SK-N-SH (cell line): Measurements from ENCODE around the gene DBH. TPM values are rescaled to one million over a fixed set of nuclear protein-coding genes. Genes with fewer than 3 reads are reported as not detected.
A peak's percentile ranks its signal among the peaks of the same experiment; 100 is the strongest.

ENCODE experiments used
- CTCF ChIA-PET: fragments of 300-600, 350-600 bp; formaldehyde crosslinking; extraction: SDS; loops from one replicate; lab custom pipeline; 2021; lab: Yijun Ruan, JAX
- POLR2A ChIA-PET: fragments of 350-600 bp; sonication (Branson Sonifier 250); formaldehyde crosslinking; extraction: SDS; loops from one replicate; lab custom pipeline; 2020; ENCODE audit warnings: antibody characterized with exemption, inconsistent platforms; lab: Yijun Ruan, JAX
- DNase-seq: peaks from one replicate; pipeline ENCODE4 v3.0.0; 2012
- H2AFZ ChIP-seq: fragments of 200-600 bp; sonication (generic); 2 replicates; pipeline ENCODE4 v1.8.1; 2016; ENCODE audit warnings: antibody characterized with exemption, mild to moderate bottlenecking, low read depth
- H3F3A ChIP-seq: fragments of 200-600 bp; sonication (generic); replicated peaks from 2 replicates; pipeline ENCODE3; 2016; ENCODE audit warnings: antibody characterized with exemption, mild to moderate bottlenecking; ENCODE audit not compliant: insufficient read depth
- H3K27ac ChIP-seq, 2 experiments: fragments of 200-500 bp in 1 of 2; fragments of 200-600 bp in 1 of 2; sonication (Bioruptor generic) in 1 of 2; sonication (generic), shearing (Covaris generic) in 1 of 2; 2 replicates each; pipeline versions ENCODE4 v1.5.1 to v1.6.1; 2014 to 2016; ENCODE audit warnings: low read depth in 2 of 2, inconsistent platforms in 1 of 2, low read length in 1 of 2, mild to moderate bottlenecking in 1 of 2, mixed read lengths in 1 of 2
- H3K27me3 ChIP-seq: fragments of 200-600 bp; sonication (generic), shearing (Covaris generic); 2 replicates; pipeline ENCODE4 v1.6.1; 2016; ENCODE audit warnings: mixed run types; ENCODE audit not compliant: insufficient read depth
- H3K36me3 ChIP-seq, 2 experiments: fragments of 200-500 bp in 1 of 2; fragments of 200-600 bp in 1 of 2; sonication (Bioruptor generic) in 1 of 2; sonication (generic) in 1 of 2; replicated peaks in 1 of 2; 2 replicates each; pipeline versions ENCODE3 to v1.5.1; 2014 to 2016; ENCODE audit warnings: low read length in 1 of 2, mild to moderate bottlenecking in 1 of 2; ENCODE audit not compliant: insufficient read depth in 2 of 2, control insufficient read depth in 1 of 2
- H3K4me1 ChIP-seq, 2 experiments: fragments of 200-500 bp in 1 of 2; fragments of 200-600 bp in 1 of 2; sonication (Bioruptor generic) in 1 of 2; sonication (generic), shearing (Covaris generic) in 1 of 2; 2 replicates each; pipeline versions ENCODE4 v1.5.1 to v1.6.1; 2014 to 2016; ENCODE audit warnings: low read depth in 1 of 2, low read length in 1 of 2, mixed run types in 1 of 2; ENCODE audit not compliant: insufficient read depth in 2 of 2, control insufficient read depth in 1 of 2
- H3K4me2 ChIP-seq: fragments of 200-600 bp; sonication (generic), shearing (Covaris generic); 2 replicates; pipeline ENCODE4 v1.6.1; 2017; ENCODE audit warnings: mixed run types
- H3K4me3 ChIP-seq, 2 experiments: fragments of 200-500 bp in 1 of 2; fragments of 200-600 bp in 1 of 2; sonication (Bioruptor generic) in 1 of 2; sonication (generic), shearing (Covaris generic) in 1 of 2; 2 replicates each; pipeline versions ENCODE4 v1.5.1 to v1.8.1; 2014 to 2016; ENCODE audit warnings: low read depth in 2 of 2, inconsistent platforms in 1 of 2, low read length in 1 of 2, mild to moderate bottlenecking in 1 of 2, mixed read lengths in 1 of 2, moderate library complexity in 1 of 2
- H3K79me2 ChIP-seq: fragments of 200-600 bp; sonication (generic); 2 replicates; pipeline ENCODE4 v1.8.1; 2017; ENCODE audit warnings: mild to moderate bottlenecking; ENCODE audit not compliant: insufficient read depth
- H3K9ac ChIP-seq: fragments of 200-600 bp; sonication (generic); 2 replicates; pipeline ENCODE4 v1.6.1; 2017; ENCODE audit warnings: mixed run types
- H3K9me2 ChIP-seq: fragments of 200-600 bp; sonication (generic); 2 replicates; pipeline ENCODE4 v1.6.1; 2017; ENCODE audit warnings: mixed run types
- H3K9me3 ChIP-seq: fragments of 200-600 bp; sonication (generic); 2 replicates; pipeline ENCODE4 v1.6.1; 2017; ENCODE audit warnings: mixed run types, mild to moderate bottlenecking, moderate library complexity
- H4K20me1 ChIP-seq: fragments of 200-600 bp; sonication (generic); 2 replicates; pipeline ENCODE4 v1.6.1; 2017; ENCODE audit warnings: mild to moderate bottlenecking, mixed run types; ENCODE audit not compliant: insufficient read depth
- CHD2 ChIP-seq: fragments of 150-350 bp; IDR thresholded peaks from 2 replicates; pipeline ENCODE4 v1.6.1; 2018; ENCODE audit warnings: low read length; ENCODE audit not compliant: partially characterized antibody
- EP300 ChIP-seq, 2 experiments: IDR thresholded peaks; 2 replicates each; pipeline versions ENCODE4 v1.4.0 to v1.6.1; 2012; ENCODE audit warnings: borderline replicate concordance in 1 of 2, low read depth in 1 of 2, low read length in 1 of 2
- EZH2phosphoT487 ChIP-seq: fragments of 200-600 bp; sonication (generic); IDR thresholded peaks from 2 replicates; pipeline ENCODE4 v1.6.1; 2017; ENCODE audit warnings: low read depth, mixed run types, mild to moderate bottlenecking, antibody characterized with exemption, moderate library complexity, borderline replicate concordance
- FOSL2 ChIP-seq: IDR thresholded peaks from 2 replicates; pipeline ENCODE4 v1.4.0; 2012; ENCODE audit warnings: low read depth, mild to moderate bottlenecking, moderate library complexity, borderline replicate concordance
- FOXJ3 ChIP-seq: sonication (generic); formaldehyde crosslinking; IDR thresholded peaks from 2 replicates; pipeline ENCODE4 v1.5.1; 2020; ENCODE audit warnings: mild to moderate bottlenecking, missing genetic modification reagents
- GABPA ChIP-seq: IDR thresholded peaks from 2 replicates; pipeline ENCODE4 v1.4.0; 2012; ENCODE audit warnings: low read depth, mild to moderate bottlenecking
- GATA2 ChIP-seq: sonication (generic); formaldehyde crosslinking; IDR thresholded peaks from 2 replicates; pipeline ENCODE4 v1.5.0; 2020; ENCODE audit warnings: mild to moderate bottlenecking, missing genetic modification reagents
- IRF3 ChIP-seq: fragments of 150-350 bp; IDR thresholded peaks from 2 replicates; pipeline ENCODE4 v1.6.1; 2016; ENCODE audit warnings: mild to moderate bottlenecking, low read depth, low read length
- JUND ChIP-seq: IDR thresholded peaks from 2 replicates; pipeline ENCODE4 v1.4.0; 2012
- MEF2A ChIP-seq: IDR thresholded peaks from 2 replicates; pipeline ENCODE4 v1.4.0; 2012; ENCODE audit warnings: low read depth, borderline replicate concordance
- NFIC ChIP-seq: IDR thresholded peaks from 2 replicates; pipeline ENCODE4 v1.4.0; 2012; ENCODE audit warnings: borderline replicate concordance
- NRF1 ChIP-seq: IDR thresholded peaks from 2 replicates; pipeline ENCODE4 v1.6.1; 2012; ENCODE audit warnings: low read depth, mild to moderate bottlenecking, low read length
- POLR2AphosphoS5 ChIP-seq: IDR thresholded peaks from 2 replicates; pipeline ENCODE4 v1.6.1; 2012; ENCODE audit warnings: low read depth, low read length
- RAD21 ChIP-seq: IDR thresholded peaks from 2 replicates; pipeline ENCODE4 v1.6.1; 2012; ENCODE audit warnings: mild to moderate bottlenecking, low read length
- RFX5 ChIP-seq: IDR thresholded peaks from 2 replicates; pipeline ENCODE4 v1.6.1; 2012; ENCODE audit warnings: mild to moderate bottlenecking, improper control_type of control experiment, low read length
- SIN3A ChIP-seq: IDR thresholded peaks from 2 replicates; pipeline ENCODE4 v1.6.1; 2012; ENCODE audit warnings: low read depth, mild to moderate bottlenecking, low read length, moderate library complexity, borderline replicate concordance
- SMC3 ChIP-seq: IDR thresholded peaks from 2 replicates; pipeline ENCODE4 v1.6.1; 2012; ENCODE audit warnings: low read depth, low read length, improper control_type of control experiment
- TAF1 ChIP-seq: IDR thresholded peaks from 2 replicates; pipeline ENCODE4 v1.6.1; 2012; ENCODE audit warnings: low read depth, mild to moderate bottlenecking, low read length, moderate library complexity, borderline replicate concordance
- TCF12 ChIP-seq: IDR thresholded peaks from 2 replicates; pipeline ENCODE4 v1.4.0; 2012
- TEAD4 ChIP-seq: IDR thresholded peaks from 2 replicates; pipeline ENCODE4 v1.4.0; 2012; ENCODE audit warnings: mild to moderate bottlenecking, borderline replicate concordance; ENCODE audit not compliant: insufficient read depth
- USF2 ChIP-seq: fragments of 150-350 bp; IDR thresholded peaks from 2 replicates; pipeline ENCODE4 v1.6.1; 2017; ENCODE audit warnings: antibody characterized with exemption, low read length, low read depth, borderline replicate concordance
- YY1 ChIP-seq: IDR thresholded peaks from 2 replicates; pipeline ENCODE4 v1.4.0; 2012; ENCODE audit warnings: low read depth, mild to moderate bottlenecking
- WGBS: methylation state at CpG from one replicate; pipeline ENCODE4 v1.1.6; 2017; ENCODE audit warnings: low lambda C conversion rate; 5-methylcytosine and 5-hydroxymethylcytosine counted together
- polyA plus RNA-seq, 3 experiments: library from polyadenylated mRNA; depleted of rRNA; stranded (reverse); fragments of >200 nt; gene quantifications; 2 replicates each; pipeline ENCODE4 v1.2.3, GENCODE V29; 2012
- TF ChIP-seq, protein P1 (sequence below): IDR thresholded peaks from 2 replicates; pipeline ENCODE4 v1.4.0; 2012; ENCODE audit warnings: low read depth
- TF ChIP-seq, protein P2 (sequence below): IDR thresholded peaks from 2 replicates; pipeline ENCODE4 v1.4.0; 2012; ENCODE audit warnings: low read depth, borderline replicate concordance

The DBH gene
- polyA plus RNA-seq, 1 of the 3 experiments (the other 2 are of a cell fraction) = 0.92 TPM

DNA sequence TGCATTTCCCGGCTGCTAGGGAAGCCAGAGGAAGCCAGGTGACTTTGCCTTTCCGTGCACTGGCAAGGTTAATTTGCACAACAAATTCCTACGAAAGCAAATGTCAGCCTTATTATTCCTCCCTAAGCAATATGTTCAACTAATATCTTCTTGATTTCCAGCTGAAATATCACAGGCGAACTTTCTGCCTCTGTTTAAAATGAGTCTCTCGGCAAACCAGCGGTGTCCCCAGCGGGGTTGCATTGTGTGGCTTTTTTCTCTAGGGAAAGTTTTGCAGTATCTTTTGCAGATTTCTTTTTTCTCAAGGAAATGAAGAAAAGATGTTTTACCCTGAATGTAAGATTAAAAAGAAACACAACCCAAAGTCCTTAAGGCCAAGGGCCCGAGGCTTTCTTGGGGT lies 1.9 kb downstream of the DBH start:
- no peak for DNase-seq
- Histone ChIP-seq H3F3A (no peaks in the 10 kb centered on the region), H4K20me1 (no peaks in the 10 kb centered on the region), H3K9me3 (no peaks in the 10 kb centered on the region), H3K36me3 (peaks cover 0 to 4% of the 10 kb centered on the region in 2 experiments), H3K79me2 (no peaks in the 10 kb centered on the region), H2AFZ (no peak overlapping the region), H3K9me2 (no peaks in the 10 kb centered on the region), H3K9ac (no peak overlapping the region), H3K4me1 (peaks cover 0 to 71% of the 10 kb centered on the region in 2 experiments; a peak in 2 of 4 replicates), H3K4me3 (peak overlapping the region in 1 of 2 experiments; percentile 64; a peak in 2 of 4 replicates), H3K27me3 (peaks cover 48% of the 10 kb centered on the region), H3K4me2 (no peak overlapping the region), H3K27ac (peak overlapping the region in 1 of 2 experiments; percentile 100; a peak in 2 of 4 replicates)
- CTCF ChIA-PET = interaction anchor here (0.8 to 4.3 kb wide), 7 partner anchors 10 to 152 kb away, joined by 3 to 26 read pairs (median 3); partner anchors contain the start of genes ADAMTSL2 and FAM163B
- 46% methylated on average over 8 of the region's 8 CpGs for WGBS
- no peak for TF ChIP-seq FOXJ3 (CRISPR knock-in tag)
- no peak for TF ChIP-seq TAF1
- TF ChIP-seq RAD21 = no peak
- no peak for TF ChIP-seq TEAD4
- TF ChIP-seq FOSL2 = no peak
- TF ChIP-seq YY1 = no peak
- TF ChIP-seq, protein P1, sequence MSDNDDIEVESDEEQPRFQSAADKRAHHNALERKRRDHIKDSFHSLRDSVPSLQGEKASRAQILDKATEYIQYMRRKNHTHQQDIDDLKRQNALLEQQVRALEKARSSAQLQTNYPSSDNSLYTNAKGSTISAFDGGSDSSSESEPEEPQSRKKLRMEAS = no peak
- TF ChIP-seq CHD2 = no peak
- TF ChIP-seq POLR2AphosphoS5 = no peak
- no peak for TF ChIP-seq EP300 (IDR thresholded peaks at IDR 0.05; ENCODE audit: borderline replicate concordance in 1 of 2, low read depth in 1 of 2, low read length in 1 of 2)
- no peak for TF ChIP-seq SMC3
- TF ChIP-seq RFX5 = no peak
- no peak for TF ChIP-seq MEF2A
- TF ChIP-seq NFIC = no peak
- no peak for TF ChIP-seq GATA2 (CRISPR knock-in tag)
- no peak for TF ChIP-seq EZH2phosphoT487
- POLR2A ChIA-PET = interaction anchor here (0.8 to 16.4 kb wide), 8 partner anchors 9 to 106 kb away, joined by 3 to 261 read pairs (median 46); partner anchors contain the start of genes ADAMTSL2 and FAM163B

GRCh38 chr9:133638711-133639110 lies 2.5 kb downstream of the DBH start:
- Histone ChIP-seq H3K9ac (no peak overlapping the region), H2AFZ (no peak overlapping the region), H4K20me1 (no peaks in the 10 kb centered on the region), H3K27me3 (peaks cover 48% of the 10 kb centered on the region), H3K79me2 (no peaks in the 10 kb centered on the region), H3K4me2 (no peak overlapping the region), H3K36me3 (peaks cover 0 to 4% of the 10 kb centered on the region in 2 experiments), H3K9me2 (no peaks in the 10 kb centered on the region)
- no peak for DNase-seq
- CTCF ChIA-PET = interaction anchor here (0.9 to 4.3 kb wide), 3 partner anchors 12 to 108 kb away, joined by 3 to 26 read pairs (median 3); partner anchors contain the start of gene ADAMTSL2
- 0% methylated on average over 3 of the region's 8 CpGs for WGBS
- TF ChIP-seq TEAD4 (no peak), USF2 (no peak), TCF12 (no peak), NRF1 (no peak), FOSL2 (no peak), IRF3 (no peak), FOXJ3 (CRISPR knock-in tag) (no peak), JUND (no peak), SIN3A (no peak), EP300 (IDR thresholded peaks at IDR 0.05; ENCODE audit: borderline replicate concordance in 1 of 2, low read depth in 1 of 2, low read length in 1 of 2) (no peak), GABPA (no peak), SMC3 (no peak), YY1 (no peak)
- TF ChIP-seq, protein P2, sequence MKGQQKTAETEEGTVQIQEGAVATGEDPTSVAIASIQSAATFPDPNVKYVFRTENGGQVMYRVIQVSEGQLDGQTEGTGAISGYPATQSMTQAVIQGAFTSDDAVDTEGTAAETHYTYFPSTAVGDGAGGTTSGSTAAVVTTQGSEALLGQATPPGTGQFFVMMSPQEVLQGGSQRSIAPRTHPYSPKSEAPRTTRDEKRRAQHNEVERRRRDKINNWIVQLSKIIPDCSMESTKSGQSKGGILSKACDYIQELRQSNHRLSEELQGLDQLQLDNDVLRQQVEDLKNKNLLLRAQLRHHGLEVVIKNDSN = no peak
- TF ChIP-seq, all 33 proteins: peak for 0
- H3K4me3 ChIP-seq = peak overlapping the region in 1 of 2 experiments; percentile 64; a peak in 2 of 4 replicates
- peaks cover 0 to 71% of the 10 kb centered on the region in 2 experiments; a peak in 2 of 4 replicates for H3K4me1 ChIP-seq
- POLR2A ChIA-PET = interaction anchor here (0.5 to 16.4 kb wide), 3 partner anchors 30 to 119 kb away, joined by 3 to 261 read pairs (median 150); partner anchors contain the start of genes ADAMTSL2 and FAM163B
- peak overlapping the region in 1 of 2 experiments; percentile 100; a peak in 2 of 4 replicates for H3K27ac ChIP-seq
- H3K9me3 ChIP-seq = no peaks in the 10 kb centered on the region
- no peaks in the 10 kb centered on the region for H3F3A ChIP-seq
